ENCODE data around the gene GHR.

DNA sequence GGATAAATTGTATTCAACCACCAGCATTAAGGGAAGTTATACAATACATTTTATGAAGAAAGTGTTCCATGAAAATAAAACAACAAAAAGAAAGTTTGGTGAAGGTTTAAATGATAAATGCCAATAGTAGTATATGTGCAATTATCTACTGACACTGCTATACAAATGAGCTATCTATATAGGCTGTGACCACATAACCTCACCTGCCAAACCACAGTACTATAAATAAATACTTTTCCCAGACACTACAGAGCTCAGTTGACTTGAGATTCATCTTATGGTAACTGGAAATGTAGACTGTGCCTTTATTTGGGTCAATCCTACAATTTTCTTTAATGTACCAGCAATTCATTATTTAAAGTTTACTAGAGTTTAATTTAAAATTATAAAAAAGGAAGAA is 252.4 kb downstream of the GHR start:
- TF ChIP-seq, protein P1, sequence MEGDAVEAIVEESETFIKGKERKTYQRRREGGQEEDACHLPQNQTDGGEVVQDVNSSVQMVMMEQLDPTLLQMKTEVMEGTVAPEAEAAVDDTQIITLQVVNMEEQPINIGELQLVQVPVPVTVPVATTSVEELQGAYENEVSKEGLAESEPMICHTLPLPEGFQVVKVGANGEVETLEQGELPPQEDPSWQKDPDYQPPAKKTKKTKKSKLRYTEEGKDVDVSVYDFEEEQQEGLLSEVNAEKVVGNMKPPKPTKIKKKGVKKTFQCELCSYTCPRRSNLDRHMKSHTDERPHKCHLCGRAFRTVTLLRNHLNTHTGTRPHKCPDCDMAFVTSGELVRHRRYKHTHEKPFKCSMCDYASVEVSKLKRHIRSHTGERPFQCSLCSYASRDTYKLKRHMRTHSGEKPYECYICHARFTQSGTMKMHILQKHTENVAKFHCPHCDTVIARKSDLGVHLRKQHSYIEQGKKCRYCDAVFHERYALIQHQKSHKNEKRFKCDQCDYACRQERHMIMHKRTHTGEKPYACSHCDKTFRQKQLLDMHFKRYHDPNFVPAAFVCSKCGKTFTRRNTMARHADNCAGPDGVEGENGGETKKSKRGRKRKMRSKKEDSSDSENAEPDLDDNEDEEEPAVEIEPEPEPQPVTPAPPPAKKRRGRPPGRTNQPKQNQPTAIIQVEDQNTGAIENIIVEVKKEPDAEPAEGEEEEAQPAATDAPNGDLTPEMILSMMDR (IDR thresholded peaks at IDR 0.05 in 8 of 11, conservative IDR thresholded peaks at IDR 0.05 in 3 of 11) = no peak
- TF ChIP-seq POLR2A (IDR thresholded peaks at IDR 0.05) = no peak
- no peak for TF ChIP-seq POLR2AphosphoS5 (IDR thresholded peaks at IDR 0.05)

Measured in spleen (tissue), 7 donors.